22Rv1 (cell line): ENCODE data around the gene GBGT1.
A peak's percentile ranks its signal among the peaks of the same experiment; 100 is the strongest.

ENCODE experiments used
- H3K27ac ChIP-seq: fragments of 450-650 bp; 2 replicates; pipeline ENCODE4 v1.5.1; 2017
- CTCF ChIP-seq: fragments of 450-650 bp; IDR thresholded peaks from 2 replicates; pipeline ENCODE4 v1.5.1; 2017; ENCODE audit warnings: mild to moderate bottlenecking
- ZFX ChIP-seq: fragments of 450-650 bp; IDR thresholded peaks from 2 replicates; pipeline ENCODE4 v1.6.1; 2017; ENCODE audit warnings: antibody characterized with exemption, borderline replicate concordance

Gene GBGT1

GRCh38 chr9:133201424-133202144 is 37.9 kb upstream of the GBGT1 start:
- TF ChIP-seq CTCF (no peak), ZFX (no peak)
- H3K27ac ChIP-seq: no peak overlapping the region

- TF ChIP-seq ZFX: no peak
- no peak for TF ChIP-seq CTCF
- H3K27ac ChIP-seq: no peak overlapping the region
These were observed 36.9 kb upstream of the GBGT1 start for GRCh38 chr9:133200631-133201030.

GRCh38 chr9:133199648-133200321 is 36.1 kb upstream of the GBGT1 start:
- H3K27ac ChIP-seq: no peak overlapping the region
- peak; percentile 43 for TF ChIP-seq CTCF
- no peak for TF ChIP-seq ZFX

GRCh38 chr9:133195029-133195428 is 31.3 kb upstream of the GBGT1 start:
- TF ChIP-seq ZFX (no peak), CTCF (no peak)
- no peak overlapping the region for H3K27ac ChIP-seq

- no peak overlapping the region for H3K27ac ChIP-seq
- TF ChIP-seq CTCF: no peak
- TF ChIP-seq ZFX: no peak
These were observed 30.9 kb upstream of the GBGT1 start for GRCh38 chr9:133194597-133194996.

- no peak for TF ChIP-seq CTCF
- no peak for TF ChIP-seq ZFX
- no peak overlapping the region for H3K27ac ChIP-seq
These were observed 28.3 kb upstream of the GBGT1 start for GRCh38 chr9:133191989-133192388.

- TF ChIP-seq ZFX (no peak), CTCF (no peak)
These were observed 26.1 kb upstream of the GBGT1 start for GRCh38 chr9:133189826-133190225.

More at GRCh38 chr9:133189826-133190225, 26.1 kb upstream of the GBGT1 start:
- no peak overlapping the region for H3K27ac ChIP-seq
